Upper lobe of right lung (tissue), 1 donor: ENCODE data around the gene PIGW. TPM values are rescaled to one million over a fixed set of nuclear protein-coding genes. Genes with fewer than 3 reads are reported as not detected.
A peak's percentile ranks its signal among the peaks of the same experiment; 100 is the strongest.

Source experiments
- ATAC-seq: fragments of 200-7000 bp; cut with Tn5 transposase; one replicate; pipeline ENCODE4 v1.9.1; 2020; ENCODE audit warnings: mild to moderate bottlenecking, moderate library complexity
- DNase-seq: peaks from one replicate; pipeline ENCODE4 v3.0.0-alpha.2; 2020
- H3K27ac ChIP-seq: fragments of 200-600 bp; one replicate; pipeline ENCODE4 v1.8.0; 2022
- H3K27me3 ChIP-seq: fragments of 200-600 bp; one replicate; pipeline ENCODE4 v1.8.0; 2022; ENCODE audit warnings: mild to moderate bottlenecking
- H3K36me3 ChIP-seq: fragments of 200-600 bp; one replicate; pipeline ENCODE4 v1.8.0; 2022
- H3K4me1 ChIP-seq: fragments of 200-600 bp; one replicate; pipeline ENCODE4 v1.8.0; 2022
- H3K4me3 ChIP-seq: fragments of 200-600 bp; one replicate; pipeline ENCODE4 v1.8.0; 2022; ENCODE audit warnings: mild to moderate bottlenecking
- H3K9me3 ChIP-seq: fragments of 200-600 bp; one replicate; pipeline ENCODE4 v1.8.0; 2022
- CTCF ChIP-seq: fragments of 200-600 bp; IDR thresholded peaks from one replicate; pipeline ENCODE4 v1.8.0; 2022; ENCODE audit warnings: antibody characterized with exemption
- intact Hi-C: fragments of 100-400 bp; cut with DNase I; formaldehyde crosslinking; loops from one replicate; pipeline ENCODE4 v1.11.0; 2022
- total RNA-seq: library from RNA; stranded (reverse); fragmentation: NEBNext Ultra II Directional; extraction: Animal tissue kit (Norgen Biotek cat#: 25700); gene quantifications from one replicate; pipeline ENCODE4 v1.2.1, GENCODE V29; 2021
- donor health status: DM: no; HTN: yes; CAD: no; lungs with severe emphysema.

PIGW gene
- total RNA-seq, 1 donor from 2014 or later: 8.6 TPM

GRCh38 chr17:36532435-36532975 is 2.3 kb upstream of the PIGW start:
- TF ChIP-seq CTCF: no peak
- no peak for DNase-seq
- H3K9me3 ChIP-seq: no peaks in the 10 kb centered on the region
- peaks cover 4% of the 10 kb centered on the region for H3K4me1 ChIP-seq
- H3K4me3 ChIP-seq: no peak overlapping the region
- no peak for ATAC-seq
- intact Hi-C loops: no loop called here
- no peak overlapping the region for H3K27ac ChIP-seq
- H3K27me3 ChIP-seq: no peaks in the 10 kb centered on the region
- H3K36me3 ChIP-seq: peaks cover 36% of the 10 kb centered on the region

GRCh38 chr17:36533935-36534839 is 600 bp upstream of the PIGW start:
- Histone ChIP-seq H3K9me3 (no peaks in the 10 kb centered on the region), H3K27ac (peak overlapping the region; percentile 99), H3K4me1 (peaks cover 4% of the 10 kb centered on the region), H3K27me3 (no peaks in the 10 kb centered on the region), H3K4me3 (peak overlapping the region; percentile 97), H3K36me3 (peaks cover 36% of the 10 kb centered on the region)
- intact Hi-C loops: no loop called here
- peak; percentile 62 for ATAC-seq
- DNase-seq: peak; percentile 88
- TF ChIP-seq CTCF: peak; percentile 54

- Histone ChIP-seq H3K27me3 (no peaks in the 10 kb centered on the region), H3K36me3 (peaks cover 39% of the 10 kb centered on the region), H3K4me1 (peaks cover 4% of the 10 kb centered on the region), H3K4me3 (peak overlapping the region; percentile 97), H3K27ac (peak overlapping the region; percentile 99), H3K9me3 (no peaks in the 10 kb centered on the region)
- no peak for TF ChIP-seq CTCF
- intact Hi-C loops: no loop called here
- DNase-seq: no peak
- no peak for ATAC-seq
These were observed 888 bp downstream of the PIGW start for GRCh38 chr17:36535669-36536081.

GRCh38 chr17:36540696-36541095 is 5.9 kb downstream of the PIGW start:
- no peak overlapping the region for H3K4me3 ChIP-seq
- no peaks in the 10 kb centered on the region for H3K27me3 ChIP-seq
- peaks cover 9% of the 10 kb centered on the region for H3K4me1 ChIP-seq
- ATAC-seq (no peak), DNase-seq (no peak)
- peaks cover 25% of the 10 kb centered on the region for H3K36me3 ChIP-seq
- intact Hi-C loops: no loop called here
- no peaks in the 10 kb centered on the region for H3K9me3 ChIP-seq
- no peak overlapping the region for H3K27ac ChIP-seq
- TF ChIP-seq CTCF: no peak

- Histone ChIP-seq H3K36me3 (peaks cover 14% of the 10 kb centered on the region), H3K4me3 (no peak overlapping the region), H3K27ac (no peak overlapping the region), H3K4me1 (peaks cover 23% of the 10 kb centered on the region), H3K27me3 (no peaks in the 10 kb centered on the region), H3K9me3 (no peaks in the 10 kb centered on the region)
- intact Hi-C loops: no loop called here
- no peak for DNase-seq
- no peak for TF ChIP-seq CTCF
- no peak for ATAC-seq
These were observed 8.0 kb downstream of the PIGW start for GRCh38 chr17:36542755-36543154.
